T47D (cell line): ENCODE data around the gene CHSY3.

Experiments used
- DNase-seq, 2 experiments: peaks; one replicate each; pipeline versions ENCODE4 v3.0.0 to v3.0.0-alpha.2; 2011 to 2012; ENCODE audit warnings: low read depth in 1 of 2, low spot score in 1 of 2
- JUND ChIP-seq: IDR thresholded peaks from 2 replicates; pipeline ENCODE4 v1.6.1; 2012; ENCODE audit warnings: low read depth
- in situ Hi-C: cut with HindIII; loops from 2 replicates; pipeline ENCODE4 v1.10.0; 2016; ENCODE audit warnings: low sequenced_read_pairs, low pct_unique_long_range_greater_than_20kb

CHSY3 gene

GRCh38 chr5:130096483-130096882 is 192.2 kb downstream of the CHSY3 start:
- no peak for DNase-seq
- in situ Hi-C loops = no loop called here
- no peak for TF ChIP-seq JUND

GRCh38 chr5:130099008-130099407 is 194.7 kb downstream of the CHSY3 start:
- no peak for TF ChIP-seq JUND
- in situ Hi-C loops = no loop called here
- DNase-seq = no peak

- DNase-seq = no peak
- TF ChIP-seq JUND = no peak
- in situ Hi-C loops = no loop called here
Measured at GRCh38 chr5:130102375-130102774, 198.1 kb downstream of the CHSY3 start.

- in situ Hi-C loops = no loop called here
- no peak for DNase-seq
- TF ChIP-seq JUND = no peak
Measured at GRCh38 chr5:130102960-130103359, 198.7 kb downstream of the CHSY3 start.

GRCh38 chr5:130104895-130105688 is 200.8 kb downstream of the CHSY3 start:
- in situ Hi-C loops = no loop called here
- no peak for TF ChIP-seq JUND
- DNase-seq = no peak

DNA sequence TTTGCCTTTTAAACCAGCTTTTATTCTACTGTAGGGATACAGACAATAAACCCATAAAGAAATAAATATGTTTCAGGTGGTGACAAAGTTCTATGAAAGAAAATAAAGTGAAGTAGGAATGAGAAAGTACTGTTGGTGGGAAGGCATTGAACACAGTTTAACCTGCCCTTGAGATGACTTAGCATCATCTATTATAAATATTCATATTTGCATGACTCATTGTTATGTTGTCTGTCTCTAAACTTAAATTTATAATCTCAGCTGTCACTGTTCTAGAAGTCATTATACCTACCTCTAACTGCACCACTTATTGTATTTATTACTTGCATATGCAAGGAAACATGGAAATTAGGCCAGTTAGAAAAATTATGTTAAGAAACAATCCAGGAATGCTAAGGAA is 202.2 kb downstream of the CHSY3 start:
- in situ Hi-C loops = no loop called here
- TF ChIP-seq JUND = no peak
- no peak for DNase-seq

GRCh38 chr5:130109152-130109551 is 204.9 kb downstream of the CHSY3 start:
- DNase-seq = peak; percentile 6 to 60
- in situ Hi-C loops = no loop called here

DNA sequence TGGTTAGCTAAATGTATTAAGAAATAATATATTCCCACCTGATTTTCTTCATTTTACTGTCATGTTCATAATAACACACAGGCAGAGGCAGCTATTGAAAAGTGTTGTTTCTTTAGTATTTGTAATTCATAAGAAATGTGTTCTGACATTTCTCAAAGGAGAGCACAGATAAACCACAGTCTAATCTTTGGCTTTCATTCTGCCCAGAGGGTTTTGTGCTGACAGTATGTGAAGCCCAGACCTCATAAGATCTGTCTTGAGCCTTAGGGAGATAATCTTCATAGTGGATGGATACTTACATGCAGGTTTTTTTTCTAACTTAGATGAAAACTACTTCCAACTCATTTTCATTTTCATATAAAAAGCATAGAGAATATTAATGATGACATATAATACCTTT is 206.1 kb downstream of the CHSY3 start:
- TF ChIP-seq JUND = no peak

More at GRCh38 chr5:130109152-130109551, 204.9 kb downstream of the CHSY3 start:
- no peak for TF ChIP-seq JUND

GRCh38 chr5:130111746-130112145 is 207.5 kb downstream of the CHSY3 start:
- no peak for TF ChIP-seq JUND
- in situ Hi-C loops = no loop called here
- no peak for DNase-seq

More for the DNA sequence above, 206.1 kb downstream of the CHSY3 start:
- no peak for DNase-seq
- in situ Hi-C loops = no loop called here

DNA sequence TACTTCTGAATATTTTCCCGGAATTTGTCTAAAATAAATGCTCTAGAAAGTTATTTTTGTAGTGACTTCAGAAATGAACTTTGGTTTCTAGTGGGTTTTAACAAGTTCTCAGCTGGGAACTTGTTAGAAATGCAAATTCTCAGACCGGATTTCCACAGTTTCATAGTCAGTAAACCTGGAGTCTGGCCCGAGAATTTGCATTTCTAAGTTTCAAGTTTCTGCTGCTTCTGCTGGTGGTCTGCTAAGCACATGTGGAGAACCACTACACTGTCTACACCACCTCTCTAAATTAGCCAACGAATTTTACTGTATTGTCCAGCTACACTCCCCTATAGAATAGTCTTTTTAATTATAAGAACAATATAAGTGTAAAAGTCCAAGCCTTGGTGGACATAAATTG is 208.0 kb downstream of the CHSY3 start:
- in situ Hi-C loops = no loop called here
- DNase-seq = no peak

GRCh38 chr5:130115686-130116085 is 211.4 kb downstream of the CHSY3 start:
- in situ Hi-C loops = no loop called here
- no peak for DNase-seq
- no peak for TF ChIP-seq JUND

More for the DNA sequence above, 208.0 kb downstream of the CHSY3 start:
- TF ChIP-seq JUND = no peak

- DNase-seq = no peak
- no peak for TF ChIP-seq JUND
- in situ Hi-C loops = no loop called here
Measured at GRCh38 chr5:130116462-130116861, 212.2 kb downstream of the CHSY3 start.

- in situ Hi-C loops = no loop called here
- no peak for DNase-seq
- no peak for TF ChIP-seq JUND
Measured at GRCh38 chr5:130116972-130117371, 212.7 kb downstream of the CHSY3 start.

DNA sequence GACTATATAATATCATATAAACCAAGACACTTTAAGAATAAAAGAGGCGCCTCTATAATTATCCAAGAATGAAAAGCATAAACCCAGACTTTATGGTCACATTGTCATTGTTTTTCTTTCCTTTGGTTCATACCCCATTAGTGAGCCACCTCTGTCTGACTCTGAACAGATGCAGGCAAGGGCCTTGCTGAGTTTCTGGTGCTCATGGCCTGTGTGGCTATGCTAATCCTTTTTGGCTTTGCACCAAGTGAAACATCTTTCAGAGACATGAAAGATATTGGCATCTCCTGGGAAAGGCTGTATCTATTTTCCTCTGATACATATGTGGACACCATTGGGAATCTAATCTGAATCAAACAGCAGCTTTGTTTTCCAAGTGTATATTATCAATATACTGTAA is 222.5 kb downstream of the CHSY3 start:
- in situ Hi-C loops = no loop called here

More for the DNA sequence above, 222.5 kb downstream of the CHSY3 start:
- no peak for TF ChIP-seq JUND
- no peak for DNase-seq
